K562 (cell line): Measurements from ENCODE around the gene SETD3. TPM values are rescaled to one million over a fixed set of nuclear protein-coding genes. Genes with fewer than 3 reads are reported as not detected.

Experiments
- ATAC-seq: fragments of 200-7000 bp; cut with Tn5 transposase; 3 replicates; pipeline ENCODE4 v1.9.1; 2020; ENCODE audit warnings: moderate library complexity
- BruUV-seq: library from RNA; stranded (reverse); fragments of 400-500 nt; replicated peaks from 2 replicates; lab custom pipeline; 2021; lab: Mats Ljungman, UMichigan
- CTCF ChIA-PET: fragments of 300-600 bp; formaldehyde crosslinking; extraction: SDS; loops from one replicate; lab custom pipeline; 2021; ENCODE audit warnings: low intra/inter-chr PET ratio; lab: Yijun Ruan, JAX
- POLR2A ChIA-PET: fragments of 300-600, 350-650 bp; sonication (Branson Sonifier 250); formaldehyde crosslinking; extraction: SDS; loops from one replicate; lab custom pipeline; 2021; ENCODE audit warnings: antibody characterized with exemption, inconsistent platforms; lab: Yijun Ruan, JAX
- DNase-seq, 4 experiments: peaks; one replicate each; pipeline versions ENCODE4 v3.0.0 to v3.0.0-alpha.2; 2011 to 2018; ENCODE audit warnings: low spot score in 3 of 4, mixed read lengths in 3 of 4; ENCODE audit errors: extremely low read depth in 1 of 4
- FAIRE-seq: peaks from 2 replicates; lab custom pipeline; 2011; peaks lifted over from hg19 to GRCh38; lab: Jason Lieb, UNC
- H2AFZ ChIP-seq: 2 replicates; pipeline ENCODE4 v1.6.0; 2011; ENCODE audit warnings: low read depth, low read length, control low read depth, inconsistent platforms
- H3K27ac ChIP-seq: fragments of 200-600 bp; 3 replicates; pipeline ENCODE4 v1.8.0; 2011; ENCODE audit warnings: low read depth, mild to moderate bottlenecking, control low read depth, inconsistent platforms, low read length, moderate library complexity, mixed read lengths; ENCODE audit errors: extremely low read depth
- H3K27me3 ChIP-seq, 2 experiments: fragments of 300-600 bp in 1 of 2; 2 replicates in 1 of 2; 3 replicates in 1 of 2; pipeline versions ENCODE4 v1.6.0 to v1.8.0; 2011; ENCODE audit warnings: inconsistent platforms in 2 of 2, low read length in 2 of 2, mild to moderate bottlenecking in 1 of 2, mixed read lengths in 1 of 2, moderate library complexity in 1 of 2; ENCODE audit not compliant: control insufficient read depth in 2 of 2, insufficient read depth in 2 of 2
- H3K36me3 ChIP-seq: fragments of 300-600 bp; 3 replicates; pipeline ENCODE4 v1.8.0; 2011; ENCODE audit warnings: mild to moderate bottlenecking, low read length, inconsistent platforms; ENCODE audit not compliant: control insufficient read depth, insufficient read depth
- H3K4me1 ChIP-seq, 2 experiments: fragments of 200-600 bp in 1 of 2; replicated peaks in 1 of 2; 2 replicates in 1 of 2; 3 replicates in 1 of 2; pipeline versions ENCODE4 v1.5.1 to v1.8.0; 2011; ENCODE audit warnings: inconsistent platforms in 2 of 2, low read length in 2 of 2, mild to moderate bottlenecking in 1 of 2, mixed read lengths in 1 of 2, moderate library complexity in 1 of 2; ENCODE audit not compliant: control insufficient read depth in 2 of 2, insufficient read depth in 2 of 2
- H3K4me2 ChIP-seq: 2 replicates; pipeline ENCODE4 v1.6.1; 2011; ENCODE audit warnings: low read length, control low read depth, inconsistent platforms, mixed read lengths; ENCODE audit not compliant: insufficient read depth
- H3K4me3 ChIP-seq: fragments of 200-600 bp; sonication (generic), shearing (Covaris generic); 2 replicates; pipeline ENCODE4 v1.5.1; 2016; ENCODE audit warnings: control low read depth, inconsistent platforms
- H3K79me2 ChIP-seq: fragments of 200-600 bp; 3 replicates; pipeline ENCODE4 v1.8.0; 2011; ENCODE audit warnings: low read length, inconsistent platforms; ENCODE audit not compliant: control insufficient read depth, insufficient read depth
- H3K9ac ChIP-seq, 2 experiments: 2 replicates each; pipeline versions ENCODE4 v1.6.0 to v1.6.1; 2011; ENCODE audit warnings: low read depth in 2 of 2, low read length in 2 of 2, control low read depth in 1 of 2, inconsistent platforms in 1 of 2, mild to moderate bottlenecking in 1 of 2, mixed read lengths in 1 of 2; ENCODE audit not compliant: insufficient read depth in 1 of 2
- H3K9me1 ChIP-seq: one replicate; pipeline ENCODE4 v1.6.0; 2011; ENCODE audit warnings: inconsistent platforms, mild to moderate bottlenecking, low read length, moderate library complexity; ENCODE audit not compliant: control insufficient read depth, insufficient read depth
- H3K9me3 ChIP-seq: replicated peaks from 2 replicates; pipeline ENCODE4 v1.5.1; 2011; ENCODE audit warnings: low read depth, low read length, inconsistent platforms; ENCODE audit not compliant: control insufficient read depth, insufficient read depth
- H4K20me1 ChIP-seq: replicated peaks from 2 replicates; pipeline ENCODE4 v1.6.1; 2011; ENCODE audit warnings: low read length, inconsistent platforms, mixed read lengths; ENCODE audit not compliant: control insufficient read depth, insufficient read depth
- BACH1 ChIP-seq: fragments of 200-800 bp; sonication (Bioruptor generic); IDR thresholded peaks from 2 replicates; pipeline ENCODE4 v1.6.1; 2016; ENCODE audit warnings: missing genetic modification characterization, missing compliant biosample characterization
- C11orf30 ChIP-seq: fragments of 450-650 bp; IDR thresholded peaks from 2 replicates; pipeline ENCODE4 v1.6.1; 2016; ENCODE audit warnings: low read depth, mild to moderate bottlenecking
- MAFF ChIP-seq: IDR thresholded peaks from 2 replicates; pipeline ENCODE4 v1.6.1; 2012; ENCODE audit warnings: low read length, improper control_type of control experiment
- MAFK ChIP-seq: IDR thresholded peaks from 2 replicates; pipeline ENCODE4 v1.6.1; 2011; ENCODE audit warnings: low read length, improper control_type of control experiment
- SRSF9 ChIP-seq: fragments of 200-400 bp; formaldehyde crosslinking; IDR thresholded peaks from 2 replicates; pipeline ENCODE4 v1.6.1; 2017; ENCODE audit warnings: low read depth, low read length, borderline replicate concordance
- TGIF2 ChIP-seq: sonication (generic); formaldehyde crosslinking; IDR thresholded peaks from 2 replicates; pipeline ENCODE4 v1.8.1; 2022; ENCODE audit warnings: mild to moderate bottlenecking, missing genetic modification reagents, moderate library complexity
- ZNF316 ChIP-seq: fragments of 450-650 bp; IDR thresholded peaks from 2 replicates; pipeline ENCODE4 v1.6.1; 2016
- WGBS: fragments of 100-300 bp; shearing (Covaris generic); methylation state at CpG from one replicate; pipeline ENCODE4 v1.1.6; 2016; ENCODE audit warnings: low coverage, mixed read lengths; ENCODE audit not compliant: insufficient coverage; ENCODE audit errors: missing lambda C conversion rate; 5-methylcytosine and 5-hydroxymethylcytosine counted together
- in situ Hi-C: fragments of 300-500 bp; cut with MboI; formaldehyde crosslinking; loops from 4 replicates; pipeline ENCODE4 v1.15.0; 2018; ENCODE audit warnings: inconsistent platforms, mixed read lengths
- intact Hi-C: fragments of 100-400 bp; cut with micrococcal nuclease; formaldehyde crosslinking; loops from 2 replicates; pipeline ENCODE4 v1.14.2; 2022
- polyA plus RNA-seq, 8 experiments: library from polyadenylated mRNA; depleted of rRNA in 4 of 8; stranded (reverse) in 5 of 8; unstranded in 3 of 8; fragments of >200 nt; fragmentation: Nextera tagmentation in 2 of 8; fragmentation: Illumina TruSeq in 1 of 8; extraction: Ambion mirVana in 2 of 8; extraction: Trizol in 1 of 8; gene quantifications; 2 replicates each; pipeline versions ENCODE4 v1.2.1 to v1.2.3, GENCODE V29; 2011 to 2014; ENCODE audit warnings: inconsistent platforms in 1 of 8, missing spikeins in 1 of 8
- total RNA-seq, 7 experiments: library from RNA; depleted of rRNA in 6 of 7; stranded (reverse); fragments of >200 nt in 6 of 7; fragmentation: Illumina TruSeq in 2 of 7; extraction: Trizol in 2 of 7; gene quantifications; 2 replicates each; pipeline versions ENCODE4 v1.2.1 to v1.2.3, GENCODE V29; 2011 to 2021; ENCODE audit warnings: low replicate concordance in 1 of 7

SETD3 gene
- total and polyA plus RNA-seq, 9 of the 15 experiments (the other 6 are each of a cell fraction or from before 2014, with no cell fraction given), result 8.5 to 35.9 (median 26.5) TPM

- intact Hi-C loops (no loop called here), in situ Hi-C loops (no loop called here)
- Histone ChIP-seq H3K4me2 (no peak overlapping the region), H3K9me1 (no peaks in the 10 kb centered on the region), H3K79me2 (no peaks in the 10 kb centered on the region; the same call in 2 of the 3 replicates), H3K36me3 (peaks cover 8% of the 10 kb centered on the region; the same call in 1 of the 3 replicates), H3K9me3 (no peaks in the 10 kb centered on the region), H3K9ac (no peak overlapping the region), H4K20me1 (0 out of 2 replicates have a peak, but pooled peaks cover 3% of the 10 kb centered on the region), H3K4me3 (no peak overlapping the region), H3K27ac (no peak overlapping the region), H3K27me3 (no peaks in the 10 kb centered on the region), H3K4me1 (peaks cover 4 to 12% of the 10 kb centered on the region in 2 experiments; a peak in 4 of 5 replicates), H2AFZ (no peak overlapping the region)
- DNase-seq (no peak), FAIRE-seq (no peak), ATAC-seq (no peak)
- CTCF ChIA-PET, result interaction anchor here (1.4 kb wide), 1 partner anchor 28 kb away, joined by 7 read pairs; no protein-coding TSS in a partner anchor
- BruUV-seq, result no TSS peak
- 90% methylated on average over 5 of the region's 5 CpGs for whole genome bisulfite sequencing
- POLR2A ChIA-PET, result interaction anchor here (0.9 to 1.1 kb wide), 2 partner anchors 45 to 199 kb away, joined by 3 to 4 read pairs; no protein-coding TSS in a partner anchor
- TF ChIP-seq BACH1 (tag), result no peak
- peak; percentile 83 for TF ChIP-seq ZNF316
- TF ChIP-seq TGIF2 (CRISPR knock-in tag), result no peak
- TF ChIP-seq MAFF, result peak; percentile 79
- no peak for TF ChIP-seq SRSF9
- peak; percentile 86 for TF ChIP-seq MAFK
- peak; percentile 67 for TF ChIP-seq C11orf30
Observed at GRCh38 chr14:99416909-99417308, 63.8 kb downstream of the SETD3 start.
